HG02840 (cell line): Measurements from ENCODE around the gene ARL15.

Experiments
- ATAC-seq: cut with Tn5 transposase; IDR thresholded peaks from one replicate; pipeline ENCODE4 v1.9.1; 2021; ENCODE audit warnings: mild to moderate bottlenecking, moderate library complexity, moderate number of reproducible peaks; ENCODE audit not compliant: unreplicated experiment, low FRiP score

The ARL15 gene

DNA sequence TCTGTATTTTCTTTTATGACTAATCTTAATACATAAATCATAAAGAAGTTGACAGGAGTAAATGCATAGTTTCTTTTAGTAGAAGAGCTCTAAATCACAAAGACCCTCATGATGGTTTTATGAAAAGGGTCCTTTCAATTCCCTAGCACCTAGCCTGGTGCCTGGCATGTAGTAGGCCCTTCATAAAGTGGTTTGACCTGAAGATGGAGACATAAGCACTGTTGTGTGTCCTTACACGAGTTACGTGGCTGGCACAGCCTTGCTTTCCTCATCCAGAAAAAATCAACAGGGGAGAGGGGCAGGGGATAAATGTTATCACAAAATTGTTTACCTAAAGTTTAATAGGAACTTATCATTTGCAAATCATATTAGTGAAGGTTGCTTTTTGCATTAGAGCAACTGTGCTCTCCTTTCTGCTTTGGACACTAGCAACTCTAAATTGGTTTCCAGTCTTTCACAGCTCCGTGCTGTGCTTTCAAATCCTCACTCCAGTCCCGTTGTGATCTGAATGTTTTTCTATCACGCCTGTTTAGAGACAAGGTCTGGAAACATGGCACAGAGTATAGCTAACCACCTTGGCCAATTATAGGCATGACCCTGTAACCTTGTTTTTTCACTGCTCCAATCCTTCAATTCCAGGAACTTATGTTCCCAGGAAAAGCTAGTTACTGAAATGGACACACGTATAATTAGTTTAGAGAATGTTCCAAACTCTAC lies 55.7 kb downstream of the ARL15 start:
- no peak for ATAC-seq

DNA sequence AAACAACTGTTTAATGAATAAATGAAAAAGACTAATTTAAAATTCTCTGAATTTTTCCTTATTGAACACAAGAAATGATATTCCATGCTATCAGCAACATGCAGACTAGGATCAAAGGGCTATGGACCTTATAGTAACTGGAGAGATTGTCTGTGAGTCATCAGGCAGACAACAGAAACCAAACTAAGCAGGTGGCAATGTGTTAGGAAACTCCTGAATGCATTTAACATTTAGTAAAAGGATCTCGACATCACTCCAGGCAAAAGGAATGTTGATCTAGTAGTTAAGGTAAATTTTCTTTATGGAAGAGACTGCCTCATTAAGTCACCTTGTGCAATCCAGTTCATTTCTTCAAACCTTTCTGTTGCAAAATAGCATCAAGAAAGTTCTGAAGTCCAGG lies 58.4 kb downstream of the ARL15 start:
- no peak for ATAC-seq

DNA sequence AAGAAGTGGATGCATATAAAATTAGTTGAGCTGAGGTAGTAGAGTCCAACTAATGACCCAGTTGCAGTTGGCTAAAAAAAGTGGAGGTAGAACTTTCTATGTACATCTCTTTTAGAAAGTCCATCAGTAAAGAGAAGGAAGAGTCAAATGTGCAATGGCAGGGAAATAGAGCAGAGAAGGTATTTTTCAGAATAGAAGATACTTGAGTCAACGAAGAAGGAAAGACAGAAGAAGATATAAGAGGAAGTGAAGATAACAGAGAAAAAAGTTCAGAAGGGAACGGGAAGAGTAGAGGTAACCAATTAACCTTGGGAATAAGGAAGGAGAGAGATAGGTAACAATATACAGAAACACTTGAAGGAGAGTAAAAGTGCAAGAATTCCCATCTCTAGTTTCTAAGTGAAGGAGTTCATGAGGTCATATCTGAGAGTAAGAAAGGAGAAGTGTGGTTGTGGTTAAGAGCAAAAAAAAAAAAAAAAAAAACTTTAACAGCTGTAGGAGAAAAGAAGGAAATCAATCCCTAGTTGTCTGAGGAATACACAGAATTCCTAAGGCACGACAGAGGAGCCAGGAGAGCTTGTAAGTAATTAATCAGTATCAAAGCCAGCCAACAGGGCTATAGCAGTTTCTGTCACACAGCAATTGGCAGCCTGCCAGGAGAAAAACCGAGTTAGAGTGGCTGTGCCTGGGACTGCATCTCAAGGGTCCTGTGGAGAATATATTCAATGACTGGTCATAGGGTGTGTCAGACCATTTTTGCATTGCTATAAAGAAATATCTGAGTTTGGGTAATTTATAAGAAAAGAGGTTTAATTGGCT lies 61.0 kb downstream of the ARL15 start:
- ATAC-seq = no peak

DNA sequence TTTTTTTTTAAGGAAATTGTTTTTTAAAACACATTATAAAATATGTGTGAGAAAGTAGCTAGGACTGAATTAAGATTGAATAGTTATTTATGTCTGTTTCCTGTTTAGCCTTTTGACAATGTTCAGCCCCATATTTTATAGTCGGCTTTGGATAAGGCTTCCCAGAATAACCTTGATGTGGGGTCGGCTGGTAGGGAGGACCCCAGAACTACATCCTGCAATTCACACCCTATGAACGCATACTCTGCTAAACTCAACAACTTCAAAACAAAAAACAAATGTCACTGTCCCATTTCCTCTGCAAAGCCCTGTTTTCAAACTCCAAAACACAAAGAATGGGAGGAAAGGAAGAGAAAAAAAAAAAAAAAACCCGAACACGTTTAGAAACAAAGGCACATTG lies 63.1 kb downstream of the ARL15 start:
- ATAC-seq = no peak

DNA sequence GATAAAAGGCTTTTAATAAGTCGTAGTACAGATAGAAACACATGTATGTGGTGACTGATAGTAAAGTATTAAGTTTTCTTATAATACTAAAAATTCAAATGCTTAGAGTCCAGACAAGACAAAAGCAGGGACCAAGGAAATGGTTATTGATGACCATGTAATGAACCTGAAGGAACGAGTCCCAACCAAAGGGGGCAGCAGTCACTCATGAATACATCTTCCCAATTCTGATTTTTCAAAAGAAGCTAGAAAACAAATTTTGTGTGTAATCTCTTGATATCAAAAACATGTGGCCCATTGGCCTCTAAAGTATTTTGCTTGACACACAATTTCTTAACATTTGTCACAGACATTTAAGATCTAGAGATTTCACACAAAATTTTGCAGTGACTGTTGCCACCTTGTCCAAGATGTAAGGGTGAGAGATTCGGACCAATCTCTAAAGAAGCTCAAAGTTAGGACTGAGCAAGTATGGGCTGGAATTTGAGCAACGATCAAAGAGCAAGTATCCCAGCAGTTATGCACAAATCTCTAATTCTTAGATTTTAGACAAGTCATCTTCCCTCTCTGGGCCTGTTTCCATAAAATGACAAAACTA lies 66.8 kb downstream of the ARL15 start:
- ATAC-seq = no peak

DNA sequence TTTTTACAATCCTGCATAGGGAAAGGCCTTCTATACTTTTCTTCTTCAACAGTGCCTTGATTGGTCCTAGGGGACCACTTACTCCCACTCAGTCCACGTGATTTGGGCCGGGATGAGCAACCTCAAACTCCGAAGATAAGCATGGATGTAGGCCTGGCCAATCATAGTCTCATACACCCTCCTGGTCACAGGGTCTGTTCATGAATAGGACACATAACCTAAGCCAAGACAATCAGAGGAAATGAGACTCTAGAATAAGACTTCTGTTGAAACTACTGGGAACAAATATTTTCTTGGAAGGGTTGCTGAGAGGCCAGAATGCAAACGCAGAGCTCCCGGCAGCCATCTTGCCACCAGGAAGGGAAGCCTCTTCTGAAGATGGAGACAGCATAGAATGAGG lies 68.1 kb downstream of the ARL15 start:
- ATAC-seq = no peak

DNA sequence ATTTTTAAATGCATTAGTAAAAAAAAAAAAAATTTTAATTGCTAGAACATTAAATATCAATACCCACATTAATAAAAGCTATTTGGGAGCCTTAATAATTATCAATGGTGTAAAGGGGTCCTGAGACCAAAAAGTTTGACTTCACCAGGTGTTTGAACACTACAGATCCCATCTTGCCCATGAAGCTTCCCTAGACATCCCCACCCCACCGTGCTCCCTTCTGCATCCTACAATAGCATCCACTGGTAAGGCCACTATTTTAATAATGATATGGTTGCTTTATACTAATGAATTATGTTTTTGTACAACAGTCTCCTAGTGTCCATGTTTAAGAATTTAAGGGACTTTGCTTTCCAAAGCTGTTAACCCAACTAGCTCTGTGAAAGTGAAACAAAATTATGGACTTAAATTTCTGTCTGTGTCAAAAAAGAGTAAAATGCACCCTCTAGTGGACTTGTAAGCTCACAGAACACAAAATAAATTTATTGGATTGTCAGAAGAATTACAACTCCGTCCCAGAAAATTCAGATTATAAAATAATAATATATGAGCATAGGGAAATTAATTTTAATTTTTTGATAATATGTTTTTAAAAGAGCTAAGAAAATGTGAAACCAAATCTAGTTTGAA lies 76.0 kb downstream of the ARL15 start:
- ATAC-seq = no peak

DNA sequence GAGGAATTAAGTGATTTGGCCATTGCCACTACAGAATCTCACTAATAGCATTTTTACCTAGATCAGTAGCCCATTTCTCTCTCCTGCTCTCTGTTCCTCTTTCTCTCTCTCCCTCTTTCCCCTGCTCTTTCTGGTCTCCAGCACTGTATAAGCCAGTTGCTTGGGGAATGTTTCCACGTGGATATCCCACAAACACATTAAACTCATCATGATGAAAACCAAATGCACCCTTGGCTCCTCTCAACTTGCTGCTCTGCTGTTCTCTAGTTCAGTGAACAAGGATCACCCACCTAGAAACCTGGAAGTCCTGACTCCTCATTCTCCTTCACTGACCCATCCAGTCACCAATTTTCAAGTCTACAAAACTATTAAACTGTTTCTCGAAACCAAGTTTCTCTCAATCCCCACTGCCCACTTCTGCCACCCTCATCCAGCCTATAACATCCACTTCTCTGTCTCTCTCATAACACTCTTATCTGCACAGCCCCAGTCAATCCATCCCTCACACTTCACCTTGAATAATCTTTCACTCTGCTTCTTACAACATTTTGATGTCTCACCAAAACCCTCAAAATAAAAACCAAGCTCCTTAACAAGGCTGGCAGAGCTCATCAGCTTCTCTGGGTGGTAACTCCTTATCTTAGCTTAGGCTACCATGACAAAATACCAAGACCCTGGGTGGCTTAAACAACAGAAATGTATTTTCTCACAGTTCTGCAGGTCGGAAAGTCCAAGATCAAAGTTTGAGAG lies 79.3 kb downstream of the ARL15 start:
- no peak for ATAC-seq

DNA sequence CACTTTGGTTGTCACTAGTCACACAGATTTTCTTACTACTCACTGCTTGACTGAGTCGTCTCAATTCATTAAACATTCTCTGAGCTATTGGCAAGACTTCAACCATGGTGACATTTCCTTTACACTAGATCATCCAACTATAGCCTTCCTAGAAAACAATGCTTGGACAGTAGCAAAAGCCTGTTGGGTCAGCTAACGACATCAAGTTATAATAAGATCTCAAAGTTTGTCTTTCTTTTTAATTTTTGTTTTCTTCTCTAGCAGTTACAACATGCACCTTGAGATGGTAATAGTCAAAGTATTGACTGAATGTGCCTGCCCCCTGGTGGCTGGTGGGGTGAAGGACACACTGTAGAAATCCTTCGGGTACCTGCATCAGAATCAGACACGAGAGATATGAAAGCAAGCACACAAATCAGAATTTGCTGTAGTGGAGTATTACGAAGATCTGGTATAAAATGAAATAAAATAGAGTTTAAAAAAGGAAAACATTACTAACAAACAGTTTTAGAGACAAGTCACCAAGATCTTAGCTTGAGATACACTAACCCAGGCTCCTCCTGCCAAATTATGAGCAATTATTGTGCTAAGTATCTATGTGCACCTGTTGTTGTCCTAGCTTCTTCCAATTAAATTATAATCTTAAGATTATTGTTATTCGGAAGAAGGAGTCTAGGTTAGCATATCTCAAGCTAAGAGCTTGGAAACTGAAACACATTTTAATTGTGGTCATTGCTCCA lies 81.2 kb downstream of the ARL15 start:
- ATAC-seq = peak; percentile 95

DNA sequence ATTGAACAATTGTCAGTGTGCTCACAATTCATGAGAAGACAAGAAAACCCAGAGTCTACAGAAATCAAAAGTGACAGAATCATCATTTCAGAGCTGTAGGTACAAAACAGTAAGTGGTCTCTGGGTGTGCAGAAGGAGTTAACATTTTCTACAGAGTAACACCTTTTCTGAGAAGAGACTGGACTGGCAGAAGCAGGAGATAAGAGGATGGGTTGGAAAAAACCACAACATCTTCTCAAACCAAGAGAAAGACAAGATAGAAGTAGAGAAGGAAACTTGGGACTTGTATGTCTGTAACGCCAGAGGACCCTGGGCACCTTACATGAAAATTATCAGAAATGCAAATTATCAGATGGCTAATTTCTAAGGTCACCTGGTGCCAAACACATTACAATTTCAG lies 82.6 kb downstream of the ARL15 start:
- ATAC-seq = no peak

DNA sequence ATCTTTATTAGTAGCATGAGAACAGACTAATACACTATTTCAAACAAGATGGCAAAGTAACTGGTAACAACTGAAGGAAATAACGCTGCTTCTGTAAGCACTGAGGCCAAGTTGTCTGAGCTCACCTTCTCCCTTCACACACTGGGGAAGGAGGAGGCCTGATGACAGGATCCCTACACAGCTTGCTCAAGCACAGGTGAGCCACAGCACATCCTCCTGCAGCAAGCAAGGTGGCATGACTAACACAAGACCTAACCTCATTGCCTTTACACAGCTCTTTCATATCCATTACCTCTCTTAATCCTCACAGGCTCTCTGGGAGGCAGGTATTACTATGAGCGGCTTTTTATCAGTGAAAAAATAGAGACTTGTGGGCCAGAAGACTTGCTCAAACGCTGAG lies 83.3 kb downstream of the ARL15 start:
- ATAC-seq = no peak

DNA sequence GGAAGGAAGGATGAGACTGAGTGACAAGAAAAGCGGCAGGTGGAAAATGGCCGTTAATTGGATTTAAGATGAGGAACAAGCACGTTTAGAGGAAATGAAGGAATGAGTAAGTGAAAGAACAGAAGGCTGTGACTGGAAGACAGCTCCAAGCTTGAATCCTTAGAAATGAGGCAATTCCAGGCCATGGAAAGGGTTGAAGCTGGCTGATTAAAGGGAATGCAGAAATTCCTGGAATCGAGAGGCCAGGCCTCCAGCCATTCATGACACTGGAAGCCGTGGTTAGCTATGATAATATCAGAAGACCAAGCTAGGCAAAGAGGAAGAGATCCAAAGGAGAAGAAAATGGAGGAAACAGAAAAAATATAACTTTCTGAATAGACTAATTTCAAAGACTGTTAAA lies 84.2 kb downstream of the ARL15 start:
- ATAC-seq = no peak

DNA sequence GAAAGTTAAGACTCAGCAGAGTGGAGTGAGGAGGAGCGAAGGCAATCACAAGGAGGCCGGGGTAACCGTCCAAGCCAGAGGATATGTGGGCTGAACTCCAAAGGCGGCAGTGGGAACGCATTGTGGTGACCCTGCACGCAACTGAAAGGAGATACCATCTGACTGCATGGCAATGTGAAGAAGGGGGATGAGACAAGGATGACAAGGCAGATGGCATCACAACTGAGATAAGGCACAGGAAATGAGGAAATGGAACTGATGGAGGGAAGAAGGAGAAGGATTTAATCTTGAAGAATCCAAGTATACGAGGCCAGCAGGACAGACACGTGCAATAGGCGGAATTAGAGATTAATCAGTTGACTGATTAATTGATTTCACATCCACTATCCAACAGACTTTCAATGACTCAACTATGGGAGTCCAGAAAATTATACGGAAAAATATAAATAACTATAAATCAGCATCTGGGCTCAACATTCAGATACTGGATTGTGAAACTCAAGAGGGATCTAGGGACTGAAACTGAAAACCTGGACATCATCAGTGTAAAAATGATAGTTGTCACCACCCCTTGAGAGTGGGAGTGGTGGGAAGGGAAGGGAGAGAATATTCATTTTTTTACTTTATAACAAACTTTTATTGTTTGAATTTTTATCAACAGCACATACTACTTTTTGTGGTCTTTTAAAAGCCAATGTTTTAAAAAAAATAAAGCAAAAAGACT lies 86.1 kb downstream of the ARL15 start:
- no peak for ATAC-seq

DNA sequence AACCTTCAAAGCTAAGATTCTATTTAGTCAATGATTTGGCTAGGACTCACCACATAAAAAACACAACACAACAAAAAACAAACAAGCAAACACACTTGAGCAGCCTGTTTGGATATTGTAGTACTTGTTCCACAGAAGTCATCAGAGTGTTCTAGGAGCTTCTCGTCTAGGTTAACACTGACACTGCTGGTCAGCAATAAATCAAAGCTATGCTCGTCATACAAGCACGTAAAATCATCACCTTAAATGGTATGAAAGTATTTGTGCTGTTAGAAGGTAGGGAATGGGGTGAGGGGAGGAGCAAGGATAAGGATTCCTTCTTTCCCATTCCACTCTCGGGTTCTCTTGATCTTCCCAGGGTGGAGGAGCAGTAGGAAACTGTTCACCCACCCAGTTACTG lies 88.0 kb downstream of the ARL15 start:
- ATAC-seq = no peak

DNA sequence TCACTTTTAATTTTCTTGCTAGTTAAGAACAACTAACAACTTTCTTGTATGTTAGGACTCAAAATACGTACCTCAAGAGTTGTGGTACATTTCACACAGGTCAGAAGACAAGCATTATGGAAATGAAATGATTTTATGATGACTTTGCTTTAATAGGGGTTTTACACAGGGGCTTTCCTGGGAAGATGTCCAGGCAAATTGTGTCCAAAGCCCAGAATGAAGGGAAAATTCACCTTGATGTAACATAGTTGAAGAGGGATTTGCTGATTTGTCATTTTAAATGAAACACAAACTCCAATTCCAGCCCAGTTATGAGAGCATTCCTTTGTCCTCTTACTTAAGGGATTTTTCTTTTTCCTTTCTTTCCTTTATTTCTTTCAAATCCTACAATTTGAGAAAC lies 89.2 kb downstream of the ARL15 start:
- ATAC-seq = no peak

DNA sequence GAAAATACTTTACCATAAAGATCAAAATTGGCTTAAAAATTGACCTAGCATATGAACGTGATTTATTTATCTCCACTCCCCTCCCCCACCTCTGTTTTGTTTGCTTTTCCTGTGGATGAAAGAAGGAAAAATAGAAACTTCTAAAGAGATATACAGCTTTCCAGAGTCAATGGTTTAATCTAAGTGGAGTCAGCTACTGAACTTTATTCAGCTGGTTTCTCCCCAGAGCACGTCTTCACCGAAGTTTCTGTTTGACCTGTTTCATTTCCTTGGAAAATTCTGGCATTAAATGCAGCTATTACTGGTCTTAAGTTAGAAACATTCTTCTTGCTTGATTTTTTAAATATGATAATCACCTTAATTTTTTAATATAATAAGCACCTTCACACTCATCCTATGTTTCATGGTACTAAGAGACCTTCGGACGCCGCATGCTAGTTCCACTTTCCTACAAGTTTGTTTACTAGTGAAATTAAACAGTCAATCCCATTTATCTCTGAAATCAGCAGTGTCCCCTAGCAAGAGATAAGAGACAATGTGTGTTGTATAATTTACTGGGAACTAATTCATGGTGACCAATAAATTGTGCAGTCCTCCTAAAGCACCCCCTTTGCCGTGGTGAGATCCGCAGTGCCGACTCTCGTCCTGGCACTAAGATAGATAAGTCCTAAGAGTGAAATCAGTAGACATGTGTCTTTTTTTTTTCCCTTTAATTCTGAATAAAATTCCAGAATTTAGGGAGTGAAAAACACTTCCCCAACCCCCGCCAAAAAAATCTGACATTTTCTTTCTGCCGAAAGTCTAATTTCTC lies 89.9 kb downstream of the ARL15 start:
- ATAC-seq = no peak

DNA sequence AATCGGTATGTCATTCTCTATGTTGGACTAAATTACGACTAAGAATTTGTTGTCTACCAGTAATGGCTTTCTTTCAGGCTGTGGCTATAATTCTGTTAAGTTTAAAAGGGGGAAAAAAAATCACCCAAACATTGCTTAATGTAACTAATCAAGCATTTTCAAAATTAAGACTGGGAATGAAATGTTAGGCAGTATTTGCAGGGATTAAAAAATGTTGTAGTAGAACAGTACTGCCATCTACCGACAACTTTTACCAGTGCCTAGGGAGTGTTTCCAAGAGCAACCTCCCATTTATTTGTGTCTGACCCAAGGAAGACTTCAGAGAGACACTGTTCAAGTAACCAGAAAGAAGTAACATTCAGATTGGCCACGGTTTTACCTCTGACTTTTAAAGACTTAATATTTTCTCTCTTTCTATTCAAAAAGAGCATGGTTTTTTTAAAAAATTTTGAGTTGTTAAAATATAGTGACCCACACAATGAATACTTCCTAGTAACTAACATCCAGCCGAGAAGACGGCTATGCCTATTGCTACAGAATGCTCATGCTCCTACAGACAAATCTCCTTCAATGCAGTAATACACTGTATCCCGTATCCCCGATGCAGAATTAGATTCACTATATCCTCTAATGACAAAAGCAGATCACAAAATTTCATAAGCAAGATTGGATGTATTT lies 92.4 kb downstream of the ARL15 start:
- no peak for ATAC-seq

DNA sequence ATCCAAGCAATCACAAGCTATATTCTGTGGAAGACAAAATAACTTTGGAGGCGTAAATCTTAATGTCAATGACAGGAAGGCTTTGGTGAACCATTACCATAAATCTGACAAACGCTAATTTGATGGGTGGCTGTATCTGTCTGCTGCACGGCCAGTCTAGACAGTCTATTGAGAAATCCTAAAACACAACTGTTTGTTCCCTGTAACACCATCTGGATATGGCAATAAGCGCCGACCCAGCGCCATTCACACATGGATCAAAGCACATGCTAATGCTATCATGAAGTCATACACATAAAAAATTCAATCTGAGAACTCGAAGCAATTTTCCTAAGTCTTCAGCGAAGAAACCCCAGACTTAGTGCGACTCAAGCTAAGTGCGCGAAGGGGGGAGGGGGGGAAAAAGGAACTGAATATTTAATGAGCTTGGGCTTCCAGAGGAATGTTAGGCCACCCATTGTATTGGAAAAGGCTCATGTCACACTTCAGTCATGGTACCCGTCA lies 95.1 kb downstream of the ARL15 start:
- ATAC-seq = no peak
